HFFc6 (cell line): Measurements from ENCODE around the gene LAMA3. TPM values are rescaled to one million over a fixed set of nuclear protein-coding genes. Genes with fewer than 3 reads are reported as not detected.

Experiments used
- DNase-seq: peaks from one replicate; pipeline ENCODE4 v3.0.0-alpha.2; 2018
- H3K27ac Mint-ChIP-seq: 2 replicates; pipeline ENCODE4 v1.8.0; 2020; ENCODE audit warnings: mild to moderate bottlenecking, mixed read lengths
- H3K27me3 Mint-ChIP-seq: 2 replicates; pipeline ENCODE4 v1.8.0; 2021; ENCODE audit warnings: mild to moderate bottlenecking, moderate library complexity, mixed read lengths; ENCODE audit not compliant: insufficient read depth
- H3K36me3 Mint-ChIP-seq: 2 replicates; pipeline ENCODE4 v1.8.0; 2021; ENCODE audit warnings: low read depth, mixed read lengths
- H3K4me1 Mint-ChIP-seq: 2 replicates; pipeline ENCODE4 v1.8.0; 2020; ENCODE audit warnings: low read depth, mixed read lengths
- H3K4me3 Mint-ChIP-seq: 2 replicates; pipeline ENCODE4 v1.8.0; 2020; ENCODE audit warnings: mild to moderate bottlenecking, moderate library complexity, mixed read lengths
- H3K9me3 Mint-ChIP-seq: 2 replicates; pipeline ENCODE4 v1.8.0; 2020; ENCODE audit warnings: mild to moderate bottlenecking, mixed read lengths
- CTCF ChIP-seq: fragments of 200-600 bp; sonication (generic); IDR thresholded peaks from 2 replicates; pipeline ENCODE4 v1.5.0; 2021; ENCODE audit warnings: antibody characterized with exemption, mild to moderate bottlenecking
- total RNA-seq, 6 experiments: library from RNA; stranded (reverse); fragmentation: NEBNext Ultra II Directional; extraction: Animal tissue kit (Norgen Biotek cat#: 25700); gene quantifications; 2 replicates in 1 of 6; 3 replicates in 5 of 6; pipeline ENCODE4 v1.2.3, GENCODE V29; 2021

Gene LAMA3
- total RNA-seq, 6 experiments from 2014 or later, result 0.46 to 1.6 (median 0.54) TPM

- Mint-ChIP-seq H3K9me3 (no peaks in the 10 kb centered on the region), H3K4me1 (no peaks in the 10 kb centered on the region), H3K27me3 (peaks cover 11% of the 10 kb centered on the region), H3K27ac (no peak overlapping the region), H3K36me3 (0 out of 2 replicates have a peak, but pooled peaks cover 5% of the 10 kb centered on the region), H3K4me3 (no peak overlapping the region)
- no peak for TF ChIP-seq CTCF
- no peak for DNase-seq
Measured at GRCh38 chr18:23799540-23799939, 110.3 kb downstream of the LAMA3 start.

DNA sequence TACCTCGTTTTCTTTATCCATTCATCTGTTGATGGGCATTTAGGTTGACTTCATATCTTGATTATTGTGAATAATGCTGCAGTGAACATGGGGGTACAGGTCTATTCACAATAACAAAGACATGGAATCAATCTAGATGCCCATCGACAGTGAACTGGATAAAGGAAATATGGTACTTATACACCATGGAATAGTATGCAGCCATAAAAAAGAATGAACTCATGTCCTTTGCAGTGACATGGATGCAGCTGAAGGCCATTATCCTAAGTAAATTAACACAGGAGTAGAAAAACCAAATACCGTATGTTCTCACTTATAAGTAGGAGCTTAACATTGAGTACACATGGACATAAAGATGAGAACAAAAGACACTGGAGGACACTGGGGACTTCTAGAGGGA, 111.6 kb downstream of the LAMA3 start:
- no peak for TF ChIP-seq CTCF
- Mint-ChIP-seq H3K4me3 (no peak overlapping the region), H3K27me3 (peaks cover 11% of the 10 kb centered on the region), H3K36me3 (0 out of 2 replicates have a peak, but pooled peaks cover 5% of the 10 kb centered on the region), H3K4me1 (no peaks in the 10 kb centered on the region), H3K9me3 (no peaks in the 10 kb centered on the region), H3K27ac (no peak overlapping the region)
- DNase-seq, result no peak

DNA sequence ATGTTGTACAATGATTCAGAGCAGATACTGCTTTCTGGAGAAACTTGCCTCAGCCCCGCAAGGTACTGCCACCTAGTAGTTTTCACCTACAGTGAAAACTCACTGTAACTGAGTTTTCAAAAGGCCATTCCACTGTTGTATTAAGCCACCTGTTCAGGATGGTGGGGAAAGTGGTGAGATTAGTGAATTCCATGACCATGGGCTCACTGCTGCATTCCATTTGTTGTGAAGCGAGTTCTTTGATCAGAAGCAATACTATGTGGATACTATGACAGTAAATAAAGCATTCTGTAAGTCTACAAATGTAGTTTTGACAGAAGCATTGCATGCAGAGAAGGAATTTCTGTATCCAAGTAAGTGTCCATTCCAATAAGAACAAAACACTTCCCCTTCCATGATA, 113.6 kb downstream of the LAMA3 start:
- DNase-seq, result no peak
- Mint-ChIP-seq H3K36me3 (0 out of 2 replicates have a peak, but pooled peaks cover 5% of the 10 kb centered on the region), H3K27ac (no peak overlapping the region), H3K4me3 (no peak overlapping the region), H3K4me1 (no peaks in the 10 kb centered on the region), H3K9me3 (no peaks in the 10 kb centered on the region), H3K27me3 (peaks cover 7% of the 10 kb centered on the region)
- TF ChIP-seq CTCF, result no peak

DNA sequence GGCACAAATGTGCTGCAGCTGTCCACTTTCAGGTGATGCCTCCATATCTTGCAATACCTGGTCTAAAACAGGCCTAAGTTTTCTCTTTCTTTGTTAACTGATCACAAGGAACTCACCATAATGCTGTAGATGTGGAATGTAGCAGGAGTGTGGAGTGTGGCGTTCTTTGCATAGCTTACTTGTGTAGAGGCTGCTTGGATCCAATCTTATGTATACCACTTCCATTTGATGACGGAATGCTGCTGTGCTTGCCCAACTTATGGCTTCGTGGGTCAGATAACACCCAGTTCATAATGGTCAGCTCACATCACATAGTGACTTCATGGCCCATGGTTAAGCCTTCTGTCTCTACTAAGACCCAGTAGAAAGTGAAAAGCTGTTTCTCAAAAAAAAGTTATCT, 114.5 kb downstream of the LAMA3 start:
- no peak overlapping the region for H3K4me3 Mint-ChIP-seq
- TF ChIP-seq CTCF, result no peak
- H3K27me3 Mint-ChIP-seq, result peaks cover 7% of the 10 kb centered on the region
- no peaks in the 10 kb centered on the region for H3K4me1 Mint-ChIP-seq
- 0 out of 2 replicates have a peak, but pooled peaks cover 5% of the 10 kb centered on the region for H3K36me3 Mint-ChIP-seq
- DNase-seq, result no peak
- no peaks in the 10 kb centered on the region for H3K9me3 Mint-ChIP-seq
- no peak overlapping the region for H3K27ac Mint-ChIP-seq

GRCh38 chr18:23805898-23806297, 116.6 kb downstream of the LAMA3 start:
- H3K36me3 Mint-ChIP-seq, result 0 out of 2 replicates have a peak, but pooled peaks cover under 1% of the 10 kb centered on the region
- H3K9me3 Mint-ChIP-seq, result no peaks in the 10 kb centered on the region
- DNase-seq, result no peak
- TF ChIP-seq CTCF, result no peak
- no peak overlapping the region for H3K27ac Mint-ChIP-seq
- peaks cover 11% of the 10 kb centered on the region for H3K27me3 Mint-ChIP-seq
- no peak overlapping the region for H3K4me3 Mint-ChIP-seq
- no peaks in the 10 kb centered on the region for H3K4me1 Mint-ChIP-seq

DNA sequence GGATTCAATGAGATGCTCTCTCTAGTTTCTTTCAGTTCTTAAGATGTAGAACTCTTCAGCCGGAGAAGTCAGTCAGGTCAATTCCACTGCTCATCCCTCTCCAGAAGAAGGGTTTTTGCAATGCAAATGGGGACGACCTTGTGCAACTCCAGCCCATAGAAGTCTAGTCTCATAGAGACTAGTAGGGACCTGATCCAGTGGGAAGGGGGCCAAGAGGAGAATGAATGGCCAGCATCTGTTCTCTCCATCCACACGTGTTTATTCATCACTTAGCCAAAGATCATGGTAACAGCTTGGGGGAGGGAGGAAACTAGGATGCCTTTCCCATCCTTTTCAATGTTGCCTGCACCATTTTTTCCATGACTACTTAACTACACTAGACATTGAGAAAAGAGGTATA, 120.2 kb downstream of the LAMA3 start:
- Mint-ChIP-seq H3K36me3 (no peaks in the 10 kb centered on the region), H3K27ac (no peak overlapping the region), H3K27me3 (peaks cover 16% of the 10 kb centered on the region), H3K4me1 (no peaks in the 10 kb centered on the region; the same call in 1 of the 2 replicates), H3K9me3 (no peaks in the 10 kb centered on the region), H3K4me3 (no peak overlapping the region)
- no peak for TF ChIP-seq CTCF
- no peak for DNase-seq
